ENCODE results near the gene SCN4A.
"Not testable (repeated sequence)": the region's sequence is repeated elsewhere in the genome, so short reads cannot be mapped to it uniquely, and the experiment has no call there.

DNA sequence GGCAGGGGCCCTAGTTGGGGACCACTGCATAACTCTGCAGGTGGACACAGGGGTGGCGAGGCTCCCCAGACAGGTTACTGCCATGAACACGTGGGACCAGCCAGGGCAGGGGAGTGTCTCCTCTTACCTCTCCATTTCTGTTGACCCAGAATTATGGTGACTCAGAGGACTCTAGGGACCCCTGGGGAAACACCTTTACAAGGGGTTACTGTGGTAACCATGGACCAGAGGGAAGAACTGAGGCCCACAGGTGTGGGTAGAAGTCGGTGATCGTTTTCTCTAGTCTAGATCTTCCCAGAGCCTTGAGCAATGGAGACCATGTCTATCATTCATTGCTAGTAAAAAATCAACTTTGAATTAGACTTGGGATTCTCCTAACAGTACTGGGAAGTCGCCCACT is 51.9 kb downstream of the SCN4A start:
- TF ChIP-seq EZH2 (IDR thresholded peaks at IDR 0.05; ENCODE audit: borderline replicate concordance) = not testable (repeated sequence)
- TF ChIP-seq, protein P1, sequence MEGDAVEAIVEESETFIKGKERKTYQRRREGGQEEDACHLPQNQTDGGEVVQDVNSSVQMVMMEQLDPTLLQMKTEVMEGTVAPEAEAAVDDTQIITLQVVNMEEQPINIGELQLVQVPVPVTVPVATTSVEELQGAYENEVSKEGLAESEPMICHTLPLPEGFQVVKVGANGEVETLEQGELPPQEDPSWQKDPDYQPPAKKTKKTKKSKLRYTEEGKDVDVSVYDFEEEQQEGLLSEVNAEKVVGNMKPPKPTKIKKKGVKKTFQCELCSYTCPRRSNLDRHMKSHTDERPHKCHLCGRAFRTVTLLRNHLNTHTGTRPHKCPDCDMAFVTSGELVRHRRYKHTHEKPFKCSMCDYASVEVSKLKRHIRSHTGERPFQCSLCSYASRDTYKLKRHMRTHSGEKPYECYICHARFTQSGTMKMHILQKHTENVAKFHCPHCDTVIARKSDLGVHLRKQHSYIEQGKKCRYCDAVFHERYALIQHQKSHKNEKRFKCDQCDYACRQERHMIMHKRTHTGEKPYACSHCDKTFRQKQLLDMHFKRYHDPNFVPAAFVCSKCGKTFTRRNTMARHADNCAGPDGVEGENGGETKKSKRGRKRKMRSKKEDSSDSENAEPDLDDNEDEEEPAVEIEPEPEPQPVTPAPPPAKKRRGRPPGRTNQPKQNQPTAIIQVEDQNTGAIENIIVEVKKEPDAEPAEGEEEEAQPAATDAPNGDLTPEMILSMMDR (IDR thresholded peaks at IDR 0.05; ENCODE audit: poor library complexity) = not testable (repeated sequence)
